ENCODE results near the gene PPP1R15A.

The PPP1R15A gene

DNA sequence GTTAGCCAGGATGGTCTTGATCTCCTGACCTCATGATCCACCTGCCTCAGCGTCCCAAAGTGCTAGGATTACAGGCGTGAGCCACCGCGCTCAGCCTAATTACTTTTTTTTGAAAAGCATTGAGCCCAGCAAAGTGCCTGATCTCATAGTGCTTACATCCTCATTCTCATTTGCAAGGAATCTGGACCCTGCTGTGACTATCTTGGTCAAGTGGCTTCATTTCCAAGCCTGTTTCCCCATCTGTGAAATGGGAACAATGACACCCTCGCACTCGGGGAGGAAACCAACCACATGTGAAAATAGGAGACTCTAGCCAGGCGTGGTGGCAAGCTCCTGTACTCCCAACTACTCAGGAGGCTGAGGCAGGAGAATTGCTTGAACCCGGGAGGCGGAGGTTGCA lies 2.2 kb upstream of the PPP1R15A start:
- TF ChIP-seq GATA3 (IDR thresholded peaks at IDR 0.05; ENCODE audit: low read depth, low read length) (no peak), GATA2 (IDR thresholded peaks at IDR 0.05; ENCODE audit: low read depth, low read length) (no peak)

DNA sequence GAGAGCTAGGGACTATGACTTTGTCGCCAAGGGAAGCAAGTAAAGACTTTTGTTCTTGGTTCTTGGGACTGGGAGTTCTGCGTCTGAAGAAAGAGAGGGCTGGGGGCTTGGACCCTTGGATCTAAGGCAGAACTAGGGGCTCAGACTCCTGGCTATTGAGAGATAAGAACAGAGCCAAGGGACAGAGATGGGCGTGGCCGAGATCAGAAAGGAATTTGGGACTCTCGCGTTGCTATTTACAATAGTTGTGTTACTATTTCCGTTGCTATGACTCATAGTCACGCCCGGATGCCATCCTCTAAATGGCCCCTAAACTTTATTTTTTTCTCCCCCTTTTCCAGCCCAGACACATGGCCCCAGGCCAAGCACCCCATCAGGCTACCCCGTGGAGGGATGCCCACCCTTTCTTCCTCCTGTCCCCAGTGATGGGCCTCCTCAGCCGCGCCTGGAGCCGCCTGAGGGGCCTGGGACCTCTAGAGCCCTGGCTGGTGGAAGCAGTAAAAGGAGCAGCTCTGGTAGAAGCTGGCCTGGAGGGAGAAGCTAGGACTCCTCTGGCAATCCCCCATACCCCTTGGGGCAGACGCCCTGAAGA lies 759 bp downstream of the PPP1R15A start:
- TF ChIP-seq GATA2 (IDR thresholded peaks at IDR 0.05; ENCODE audit: low read depth, low read length), result no peak
- TF ChIP-seq GATA3 (IDR thresholded peaks at IDR 0.05; ENCODE audit: low read depth, low read length), result no peak

DNA sequence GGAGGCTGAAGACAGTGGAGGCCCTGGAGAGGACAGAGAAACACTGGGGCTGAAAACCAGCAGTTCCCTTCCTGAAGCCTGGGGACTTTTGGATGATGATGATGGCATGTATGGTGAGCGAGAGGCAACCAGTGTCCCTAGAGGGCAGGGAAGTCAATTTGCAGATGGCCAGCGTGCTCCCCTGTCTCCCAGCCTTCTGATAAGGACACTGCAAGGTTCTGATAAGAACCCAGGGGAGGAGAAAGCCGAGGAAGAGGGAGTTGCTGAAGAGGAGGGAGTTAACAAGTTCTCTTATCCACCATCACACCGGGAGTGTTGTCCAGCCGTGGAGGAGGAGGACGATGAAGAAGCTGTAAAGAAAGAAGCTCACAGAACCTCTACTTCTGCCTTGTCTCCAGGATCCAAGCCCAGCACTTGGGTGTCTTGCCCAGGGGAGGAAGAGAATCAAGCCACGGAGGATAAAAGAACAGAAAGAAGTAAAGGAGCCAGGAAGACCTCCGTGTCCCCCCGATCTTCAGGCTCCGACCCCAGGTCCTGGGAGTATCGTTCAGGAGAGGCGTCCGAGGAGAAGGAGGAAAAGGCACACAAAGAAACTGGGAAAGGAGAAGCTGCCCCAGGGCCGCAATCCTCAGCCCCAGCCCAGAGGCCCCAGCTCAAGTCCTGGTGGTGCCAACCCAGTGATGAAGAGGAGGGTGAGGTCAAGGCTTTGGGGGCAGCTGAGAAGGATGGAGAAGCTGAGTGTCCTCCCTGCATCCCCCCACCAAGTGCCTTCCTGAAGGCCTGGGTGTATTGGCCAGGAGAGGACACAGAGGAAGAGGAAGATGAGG lies 1.5 kb downstream of the PPP1R15A start:
- TF ChIP-seq GATA3 (IDR thresholded peaks at IDR 0.05; ENCODE audit: low read depth, low read length), result no peak
- TF ChIP-seq GATA2 (IDR thresholded peaks at IDR 0.05; ENCODE audit: low read depth, low read length), result no peak

DNA sequence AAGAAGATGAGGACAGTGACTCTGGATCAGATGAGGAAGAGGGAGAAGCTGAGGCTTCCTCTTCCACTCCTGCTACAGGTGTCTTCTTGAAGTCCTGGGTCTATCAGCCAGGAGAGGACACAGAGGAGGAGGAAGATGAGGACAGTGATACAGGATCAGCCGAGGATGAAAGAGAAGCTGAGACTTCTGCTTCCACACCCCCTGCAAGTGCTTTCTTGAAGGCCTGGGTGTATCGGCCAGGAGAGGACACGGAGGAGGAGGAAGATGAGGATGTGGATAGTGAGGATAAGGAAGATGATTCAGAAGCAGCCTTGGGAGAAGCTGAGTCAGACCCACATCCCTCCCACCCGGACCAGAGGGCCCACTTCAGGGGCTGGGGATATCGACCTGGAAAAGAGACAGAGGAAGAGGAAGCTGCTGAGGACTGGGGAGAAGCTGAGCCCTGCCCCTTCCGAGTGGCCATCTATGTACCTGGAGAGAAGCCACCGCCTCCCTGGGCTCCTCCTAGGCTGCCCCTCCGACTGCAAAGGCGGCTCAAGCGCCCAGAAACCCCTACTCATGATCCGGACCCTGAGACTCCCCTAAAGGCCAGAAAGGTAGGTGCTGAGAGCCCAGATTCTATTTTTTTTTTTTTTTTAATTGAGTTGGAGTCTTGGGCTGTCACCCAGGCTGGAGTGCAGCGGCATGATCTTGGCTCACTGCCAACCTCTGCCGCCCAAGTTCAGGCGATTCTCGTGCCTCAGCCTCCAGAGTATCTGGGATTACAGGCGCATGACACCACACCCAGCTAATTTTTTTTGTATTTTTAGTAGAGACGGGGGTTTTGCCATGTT lies 2.3 kb downstream of the PPP1R15A start:
- TF ChIP-seq GATA2 (IDR thresholded peaks at IDR 0.05; ENCODE audit: low read depth, low read length), result no peak
- TF ChIP-seq GATA3 (IDR thresholded peaks at IDR 0.05; ENCODE audit: low read depth, low read length), result no peak

DNA sequence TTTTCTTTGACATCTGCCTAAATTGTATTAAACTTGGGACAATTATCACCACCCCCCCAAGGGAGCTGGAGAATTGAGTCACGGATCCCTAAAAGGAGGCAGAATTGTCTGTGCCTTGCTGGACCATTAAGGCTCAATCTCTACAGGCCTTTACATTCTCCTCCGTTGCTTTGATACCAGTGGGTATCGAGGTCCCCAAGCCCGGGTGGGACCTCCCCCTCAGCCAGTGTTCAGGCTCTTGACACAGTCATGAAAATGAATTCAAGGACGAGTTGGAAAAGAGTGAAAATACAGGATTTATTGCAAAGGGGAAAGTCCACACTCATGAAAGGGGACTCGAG lies 5.6 kb downstream of the PPP1R15A start:
- TF ChIP-seq GATA2 (IDR thresholded peaks at IDR 0.05; ENCODE audit: low read depth, low read length), result no peak
- TF ChIP-seq GATA3 (IDR thresholded peaks at IDR 0.05; ENCODE audit: low read depth, low read length), result no peak

DNA sequence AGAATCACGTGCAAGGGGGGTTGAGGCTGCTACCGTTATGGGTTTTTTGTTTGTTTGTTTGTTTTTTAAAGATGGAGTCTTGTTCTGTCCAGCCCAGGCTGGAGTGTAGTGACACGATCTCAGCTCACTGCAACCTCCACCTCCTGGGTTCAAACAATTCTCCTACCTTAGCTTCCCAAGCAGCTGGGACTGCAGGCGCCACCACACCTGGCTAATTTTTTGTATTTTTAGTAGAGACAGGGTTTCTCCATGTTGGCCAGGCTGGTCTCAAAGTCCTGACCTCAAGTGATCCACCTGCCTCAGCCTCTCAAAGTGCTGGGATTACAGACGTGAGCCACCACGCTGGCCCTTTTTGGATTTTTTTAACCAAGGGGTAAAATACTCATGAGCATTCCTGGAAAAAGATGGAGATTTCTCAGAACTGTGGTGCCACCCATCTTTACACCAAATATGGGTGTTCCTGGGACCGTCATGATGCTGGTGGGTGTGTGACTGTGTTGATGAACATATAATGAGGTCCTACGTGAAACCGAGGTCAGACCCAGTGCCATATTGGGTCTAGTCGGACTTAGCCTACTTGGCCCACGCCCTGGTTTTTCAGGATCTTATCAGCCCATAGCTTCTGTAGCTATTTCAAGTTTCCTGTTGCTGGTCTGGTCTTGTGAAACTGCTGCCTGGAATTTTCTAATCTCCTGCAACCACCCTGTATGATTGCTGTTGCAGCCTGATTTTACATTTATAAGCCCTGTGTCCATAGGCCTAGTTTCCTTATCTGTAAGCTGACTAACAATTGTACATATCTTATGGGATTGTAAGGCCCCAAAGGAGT lies 6.2 kb downstream of the PPP1R15A start:
- TF ChIP-seq GATA3 (IDR thresholded peaks at IDR 0.05; ENCODE audit: low read depth, low read length) (no peak), GATA2 (IDR thresholded peaks at IDR 0.05; ENCODE audit: low read depth, low read length) (no peak)

DNA sequence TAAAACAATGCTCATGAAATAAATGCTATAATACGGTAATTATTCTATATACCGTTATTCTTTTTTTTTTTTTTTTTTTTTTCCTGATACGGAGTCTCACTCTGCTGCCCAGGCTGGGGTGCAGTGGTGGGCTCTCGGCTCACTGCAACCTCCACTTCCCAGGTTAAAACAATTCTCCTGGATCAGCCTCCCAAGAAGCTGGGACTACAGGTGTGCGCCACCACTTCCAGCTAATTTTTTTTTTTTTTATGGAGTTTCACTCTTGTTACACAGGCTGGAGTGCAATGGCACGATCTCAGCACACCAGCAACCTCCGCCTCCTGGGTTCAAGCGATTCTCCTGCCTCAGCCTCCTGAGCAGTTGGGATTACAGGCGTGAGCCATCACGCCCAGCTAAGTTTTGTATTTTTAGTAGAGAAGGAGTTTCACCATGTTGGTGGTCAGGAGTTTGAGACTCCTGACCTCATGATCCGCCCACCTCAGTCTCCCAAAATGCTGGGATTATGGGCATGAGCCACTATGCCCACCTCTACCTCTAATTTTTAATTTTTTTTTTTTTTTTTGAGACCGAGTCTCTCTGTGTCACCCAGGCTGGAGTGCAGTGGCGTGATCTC lies 6.9 kb downstream of the PPP1R15A start:
- TF ChIP-seq GATA2 (IDR thresholded peaks at IDR 0.05; ENCODE audit: low read depth, low read length) (no peak), GATA3 (IDR thresholded peaks at IDR 0.05; ENCODE audit: low read depth, low read length) (no peak)

DNA sequence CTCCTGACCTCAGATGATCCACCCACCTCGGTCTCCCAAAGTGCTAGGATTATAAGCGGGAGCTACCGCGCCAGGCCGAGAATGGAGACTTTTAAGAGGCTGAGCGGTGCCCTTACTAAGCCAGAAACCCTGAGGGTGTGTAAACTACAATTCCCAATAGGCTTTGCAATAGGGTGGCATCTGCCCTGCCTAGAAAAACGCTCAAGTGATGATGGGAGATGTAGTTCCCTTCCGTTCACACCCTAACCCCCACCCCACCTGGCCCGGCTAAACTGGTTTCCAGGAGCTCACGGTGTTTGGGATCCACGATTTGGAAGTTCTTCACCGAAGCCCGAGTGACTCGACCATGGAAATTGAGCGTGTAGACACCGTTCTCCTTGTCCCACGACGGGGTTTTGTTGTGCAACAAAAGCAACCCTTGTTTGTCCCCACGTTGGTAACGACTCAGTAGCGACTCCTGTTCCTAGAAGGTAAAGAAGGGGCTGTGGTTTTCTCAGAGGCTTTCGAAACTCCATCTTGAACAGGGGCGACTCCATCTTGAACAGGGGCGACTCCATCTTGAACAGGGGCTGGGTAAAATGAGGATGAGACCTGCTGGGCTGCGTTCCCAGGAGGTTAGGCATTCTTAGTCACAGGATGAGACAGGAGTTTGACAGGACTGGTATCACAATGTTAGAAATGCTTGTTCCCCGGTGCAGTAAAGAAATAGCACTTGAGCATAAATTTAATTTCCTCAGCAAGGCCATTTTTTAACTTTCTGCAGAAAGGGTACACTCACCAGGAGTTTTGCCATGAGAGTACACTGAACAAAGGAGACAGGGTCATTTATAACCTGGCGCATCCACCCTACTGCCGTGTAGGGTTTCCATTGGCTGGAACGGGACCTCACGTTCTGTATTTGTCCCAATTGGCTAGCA lies 9.8 kb downstream of the PPP1R15A start:
- TF ChIP-seq GATA3 (IDR thresholded peaks at IDR 0.05; ENCODE audit: low read depth, low read length) (no peak), GATA2 (IDR thresholded peaks at IDR 0.05; ENCODE audit: low read depth, low read length) (no peak)

DNA sequence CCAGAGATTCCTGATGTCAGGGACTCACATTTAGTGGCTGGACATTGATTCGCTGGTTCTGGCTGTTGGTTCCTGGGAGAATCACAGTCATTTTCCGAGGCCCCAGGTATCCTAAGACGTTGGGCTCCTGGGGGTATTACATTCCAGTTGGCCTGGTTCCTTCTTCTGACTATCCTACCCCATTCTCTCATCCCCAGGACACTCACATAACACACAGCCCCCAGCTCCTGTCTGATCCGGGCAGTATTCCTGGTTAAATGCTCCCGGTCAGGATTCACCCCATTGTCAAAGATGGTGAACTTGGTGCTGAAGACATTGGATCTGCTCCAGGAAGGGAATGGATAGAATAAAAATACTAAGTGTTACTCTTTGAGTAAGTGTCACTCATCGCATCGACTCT lies 11.5 kb downstream of the PPP1R15A start:
- TF ChIP-seq GATA3 (IDR thresholded peaks at IDR 0.05; ENCODE audit: low read depth, low read length) (no peak), GATA2 (IDR thresholded peaks at IDR 0.05; ENCODE audit: low read depth, low read length) (no peak)

DNA sequence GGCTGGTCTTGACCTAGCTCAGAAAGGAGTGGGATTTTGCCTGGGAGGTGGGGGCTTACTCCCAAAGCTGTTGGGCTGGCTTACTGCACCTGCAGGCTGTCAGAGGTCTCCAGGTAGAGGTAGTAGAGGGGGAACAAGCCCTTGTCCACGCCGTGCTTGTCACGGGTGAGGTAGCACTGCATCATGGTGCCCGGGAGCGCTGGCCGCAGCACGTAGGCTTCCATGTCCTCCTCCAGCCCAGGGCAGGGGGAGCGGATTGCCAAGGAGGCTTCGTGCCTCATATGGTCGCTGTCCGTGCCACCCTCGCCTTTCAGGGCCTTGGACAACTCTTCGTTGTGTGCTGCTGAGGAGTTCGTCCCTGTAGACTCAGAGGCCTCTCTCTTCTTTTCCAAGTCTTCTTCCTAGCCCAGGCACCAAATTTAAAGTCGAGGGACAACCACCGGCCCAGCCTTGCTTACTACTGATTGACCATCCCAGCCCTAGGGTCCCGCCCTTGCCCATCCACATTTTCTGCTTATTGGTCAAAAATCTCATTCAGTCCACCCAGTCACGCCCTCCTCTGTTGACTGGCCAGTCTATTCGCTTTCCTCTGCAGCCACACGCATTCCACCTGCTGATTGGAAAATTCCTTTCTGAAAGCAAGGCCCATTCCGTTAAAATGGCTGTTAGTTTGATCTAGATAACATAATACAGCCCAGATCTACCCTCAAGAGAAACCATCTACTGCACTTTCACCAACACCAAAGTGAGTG lies 15.8 kb downstream of the PPP1R15A start:
- TF ChIP-seq GATA2 (IDR thresholded peaks at IDR 0.05; ENCODE audit: low read depth, low read length) (no peak), GATA3 (IDR thresholded peaks at IDR 0.05; ENCODE audit: low read depth, low read length) (no peak)

DNA sequence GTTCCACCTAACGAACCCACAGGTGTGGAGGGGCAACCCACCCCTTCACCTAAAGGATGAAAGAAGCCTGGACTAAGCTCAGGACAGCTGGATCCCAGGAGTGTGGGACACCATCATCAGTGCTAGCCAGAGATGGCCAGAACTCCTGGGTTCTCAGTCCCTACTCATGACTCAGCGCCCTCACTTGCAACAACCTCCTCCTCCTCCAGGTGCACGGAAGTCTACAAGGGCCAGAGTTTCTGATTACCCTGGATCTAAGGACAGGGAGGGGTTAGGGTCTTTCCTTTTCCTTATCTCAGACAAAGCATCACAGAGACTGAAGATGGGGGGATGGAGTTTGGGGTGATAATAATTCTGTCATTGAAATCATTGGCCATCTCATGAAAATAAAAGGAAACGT lies 18.3 kb downstream of the PPP1R15A start:
- TF ChIP-seq GATA3 (IDR thresholded peaks at IDR 0.05; ENCODE audit: low read depth, low read length), result no peak
- TF ChIP-seq GATA2 (IDR thresholded peaks at IDR 0.05; ENCODE audit: low read depth, low read length), result no peak

DNA sequence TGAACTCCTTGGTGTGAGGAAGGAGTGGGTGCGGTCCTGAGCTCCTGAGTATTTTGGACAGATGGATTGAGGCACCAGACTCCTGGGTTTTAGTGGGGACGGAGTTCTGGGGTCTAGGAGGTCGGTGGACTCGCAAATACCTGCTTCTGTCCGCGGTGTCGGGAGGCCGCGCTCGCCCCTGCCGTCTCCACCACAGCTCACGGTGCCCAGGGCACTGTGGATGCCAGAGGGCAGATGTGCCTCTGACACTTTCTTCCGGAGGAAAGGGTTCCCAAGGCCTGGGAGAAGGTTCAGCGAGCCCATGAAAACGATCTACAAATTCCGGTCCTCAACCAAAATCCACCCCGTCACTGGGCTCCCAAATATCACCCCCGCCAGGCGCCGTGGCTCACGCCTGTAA lies 23.0 kb downstream of the PPP1R15A start:
- TF ChIP-seq GATA3 (IDR thresholded peaks at IDR 0.05; ENCODE audit: low read depth, low read length) (no peak), GATA2 (IDR thresholded peaks at IDR 0.05; ENCODE audit: low read depth, low read length) (no peak)

Data from SH-SY5Y (cell line).